Measurements from ENCODE around the gene TP53I11.
A peak's percentile ranks its signal among the peaks of the same experiment; 100 is the strongest.

The TP53I11 gene

DNA sequence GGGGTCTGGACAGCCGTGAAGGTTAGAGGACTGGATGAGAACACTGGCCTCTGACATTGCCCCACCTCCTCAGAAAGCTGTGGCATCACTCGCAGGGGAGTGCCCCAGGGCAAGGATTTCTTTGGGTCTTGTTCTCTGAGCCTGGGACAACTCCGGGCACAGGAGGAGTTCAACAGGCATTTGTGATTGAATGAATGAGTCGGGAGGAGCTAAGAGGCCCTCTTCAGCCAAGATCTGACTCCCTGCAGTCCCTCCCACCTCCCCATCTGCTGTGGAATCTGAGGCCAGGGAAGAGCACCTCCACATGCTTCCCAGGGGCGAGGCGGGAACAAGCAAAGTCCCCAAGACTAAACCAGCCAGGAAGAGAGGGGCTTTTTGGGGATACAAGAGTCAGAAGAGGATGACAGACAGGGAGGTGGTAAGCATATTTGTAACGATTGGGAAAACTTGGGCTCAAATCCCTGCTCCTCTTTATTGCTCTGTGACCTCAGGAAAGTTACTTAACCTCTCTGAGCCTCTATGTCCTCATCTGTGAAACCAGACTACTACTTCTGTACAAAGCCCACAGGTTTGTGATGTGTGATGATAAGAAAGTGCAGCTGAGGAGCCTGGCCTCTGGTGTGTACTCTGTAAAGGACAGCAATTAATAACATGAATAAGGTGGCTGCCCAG lies 6.4 kb downstream of the TP53I11 start:
- TF ChIP-seq, protein P1, sequence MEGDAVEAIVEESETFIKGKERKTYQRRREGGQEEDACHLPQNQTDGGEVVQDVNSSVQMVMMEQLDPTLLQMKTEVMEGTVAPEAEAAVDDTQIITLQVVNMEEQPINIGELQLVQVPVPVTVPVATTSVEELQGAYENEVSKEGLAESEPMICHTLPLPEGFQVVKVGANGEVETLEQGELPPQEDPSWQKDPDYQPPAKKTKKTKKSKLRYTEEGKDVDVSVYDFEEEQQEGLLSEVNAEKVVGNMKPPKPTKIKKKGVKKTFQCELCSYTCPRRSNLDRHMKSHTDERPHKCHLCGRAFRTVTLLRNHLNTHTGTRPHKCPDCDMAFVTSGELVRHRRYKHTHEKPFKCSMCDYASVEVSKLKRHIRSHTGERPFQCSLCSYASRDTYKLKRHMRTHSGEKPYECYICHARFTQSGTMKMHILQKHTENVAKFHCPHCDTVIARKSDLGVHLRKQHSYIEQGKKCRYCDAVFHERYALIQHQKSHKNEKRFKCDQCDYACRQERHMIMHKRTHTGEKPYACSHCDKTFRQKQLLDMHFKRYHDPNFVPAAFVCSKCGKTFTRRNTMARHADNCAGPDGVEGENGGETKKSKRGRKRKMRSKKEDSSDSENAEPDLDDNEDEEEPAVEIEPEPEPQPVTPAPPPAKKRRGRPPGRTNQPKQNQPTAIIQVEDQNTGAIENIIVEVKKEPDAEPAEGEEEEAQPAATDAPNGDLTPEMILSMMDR (IDR thresholded peaks at IDR 0.05) = no peak
- Histone ChIP-seq H3K4me3 (no peak overlapping the region), H3K27ac (no peak overlapping the region)
- DNase-seq (ENCODE audit: low spot score) = no peak

DNA sequence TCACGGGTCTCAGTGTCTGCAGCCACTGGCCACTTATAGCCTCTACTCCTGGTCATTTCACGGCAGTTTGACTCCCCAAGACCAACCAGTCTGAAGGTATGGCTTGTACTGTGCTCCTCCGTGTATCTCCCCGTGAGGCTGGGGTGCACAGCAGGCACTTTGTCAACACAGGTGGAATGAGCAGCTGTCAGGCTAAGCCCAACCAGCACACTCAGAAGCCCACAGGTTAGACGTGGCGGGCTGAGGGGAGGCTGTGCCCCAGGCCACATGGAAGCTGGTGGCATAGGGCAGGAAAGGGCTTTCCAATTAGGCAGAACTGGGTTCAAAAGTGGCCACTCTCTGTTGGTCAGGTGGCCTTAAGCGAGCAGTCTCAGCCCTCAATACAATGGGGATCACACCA lies 7.0 kb downstream of the TP53I11 start:
- TF ChIP-seq, protein P1 (IDR thresholded peaks at IDR 0.05) = no peak
- Histone ChIP-seq H3K4me3 (no peak overlapping the region), H3K27ac (peak overlapping the region in 1 of 2 donors; percentile 10)
- DNase-seq (ENCODE audit: low spot score) = no peak

GRCh38 chr11:44943118-44943517 lies 7.6 kb downstream of the TP53I11 start:
- Histone ChIP-seq H3K4me3 (no peak overlapping the region), H3K27ac (peak overlapping the region in 1 of 2 donors; percentile 10)
- no peak for DNase-seq (ENCODE audit: low spot score)
- TF ChIP-seq, protein P1 (IDR thresholded peaks at IDR 0.05) = no peak

DNA sequence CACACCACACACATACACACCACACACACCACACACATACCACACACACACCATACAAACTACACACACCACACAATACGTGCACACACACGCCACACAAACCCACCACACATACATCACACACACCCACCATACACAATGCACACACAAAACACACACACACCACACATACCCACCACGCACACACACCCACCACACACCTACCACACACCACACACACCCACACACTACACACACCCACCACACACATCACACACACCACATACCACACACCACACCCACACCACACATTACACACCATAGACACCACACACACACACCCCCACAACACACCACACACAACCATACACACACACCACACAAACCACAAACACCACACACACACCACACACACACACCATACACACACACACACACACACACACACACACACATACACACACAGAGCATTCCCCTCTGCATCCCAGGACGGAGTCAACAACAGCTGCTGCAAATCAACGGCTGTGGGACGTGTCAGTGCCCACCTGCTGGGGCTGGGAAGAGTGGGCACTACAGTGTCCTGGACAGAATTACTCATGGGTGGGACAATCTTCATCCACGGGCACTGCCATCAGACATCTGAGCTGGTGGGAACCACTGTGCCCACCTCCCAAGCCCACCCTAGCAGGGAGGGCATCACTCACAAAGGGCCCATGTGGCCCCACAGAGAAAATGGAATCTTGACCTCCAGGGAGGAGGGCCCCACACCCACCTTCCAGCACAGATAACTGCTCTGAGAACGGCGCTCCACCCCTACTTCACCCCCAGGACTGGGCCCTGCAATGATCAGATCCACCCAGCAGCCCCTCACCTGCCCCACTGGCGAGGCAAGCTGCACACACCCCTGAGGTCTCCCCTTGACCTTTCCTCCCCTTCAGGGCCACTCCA lies 8.4 kb downstream of the TP53I11 start:
- TF ChIP-seq, protein P1 (IDR thresholded peaks at IDR 0.05) = no peak
- Histone ChIP-seq H3K4me3 (no peak overlapping the region), H3K27ac (no peak overlapping the region)
- DNase-seq (ENCODE audit: low spot score) = no peak

DNA sequence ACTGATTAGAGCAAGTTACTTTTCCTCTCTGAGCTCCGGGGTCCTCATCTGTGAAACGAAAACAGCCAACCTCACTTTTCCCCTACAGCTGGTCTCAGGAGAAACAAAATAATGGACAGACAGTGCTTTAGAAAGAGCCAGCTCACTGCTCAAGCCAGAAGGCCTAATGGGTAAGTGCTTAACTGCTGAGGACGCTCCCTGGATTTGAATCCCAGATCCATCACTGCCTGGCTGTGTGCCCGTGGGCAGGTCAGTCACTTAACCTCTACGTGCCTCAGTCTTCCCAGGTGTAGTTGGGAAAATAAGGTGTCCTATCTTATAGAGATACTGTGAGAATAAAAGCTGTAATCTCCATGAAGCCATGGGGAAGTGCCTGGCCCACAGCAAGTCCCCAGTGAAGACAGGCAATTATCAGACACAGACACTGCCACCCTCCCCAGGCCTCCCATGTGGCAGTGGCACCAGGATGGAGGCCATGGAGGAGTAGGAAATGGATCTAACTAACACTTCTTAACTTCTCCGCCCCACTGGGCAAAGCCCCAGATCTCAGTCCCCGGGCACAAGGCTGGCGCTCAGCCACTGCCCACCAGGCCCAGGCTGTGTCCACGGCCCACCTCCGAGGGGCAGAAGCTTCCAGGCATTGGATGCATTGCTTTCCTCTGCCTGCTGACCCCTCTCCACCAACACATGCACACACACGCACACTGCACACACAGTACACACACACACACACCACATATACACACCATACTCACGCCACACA lies 9.2 kb downstream of the TP53I11 start:
- Histone ChIP-seq H3K4me3 (no peak overlapping the region), H3K27ac (peak overlapping the region in 1 of 2 donors; percentile 10)
- TF ChIP-seq, protein P1 (IDR thresholded peaks at IDR 0.05) = no peak
- no peak for DNase-seq (ENCODE audit: low spot score)

- TF ChIP-seq, protein P1 (IDR thresholded peaks at IDR 0.05) = no peak
- Histone ChIP-seq H3K27ac (peak overlapping the region in 1 of 2 donors; percentile 10), H3K4me3 (no peak overlapping the region)
- no peak for DNase-seq (ENCODE audit: low spot score)
Measured at GRCh38 chr11:44940835-44941234, 9.8 kb downstream of the TP53I11 start.
